GM19023 (cell line): ENCODE results near the gene RFX8.

Experiments used
- ATAC-seq: cut with Tn5 transposase; IDR thresholded peaks from one replicate; pipeline ENCODE4 v1.9.1; 2021; ENCODE audit warnings: mild to moderate bottlenecking, moderate library complexity; ENCODE audit not compliant: unreplicated experiment

The RFX8 gene

GRCh38 chr2:101386599-101387150, 88.2 kb downstream of the RFX8 start:
- ATAC-seq, result no peak

- ATAC-seq, result no peak
Measured at GRCh38 chr2:101383016-101383541, 91.8 kb downstream of the RFX8 start.

GRCh38 chr2:101382442-101382841, 92.5 kb downstream of the RFX8 start:
- ATAC-seq, result no peak

- no peak for ATAC-seq
Measured at GRCh38 chr2:101380376-101380775, 94.5 kb downstream of the RFX8 start.

GRCh38 chr2:101379091-101379490, 95.8 kb downstream of the RFX8 start:
- ATAC-seq, result no peak

- ATAC-seq, result no peak
Measured at GRCh38 chr2:101375653-101376052, 99.3 kb downstream of the RFX8 start.

- no peak for ATAC-seq
Measured at GRCh38 chr2:101374821-101375561, 99.9 kb downstream of the RFX8 start.

- no peak for ATAC-seq
Measured at GRCh38 chr2:101372792-101373191, 102.1 kb downstream of the RFX8 start.

- no peak for ATAC-seq
Measured at GRCh38 chr2:101371636-101372035, 103.3 kb downstream of the RFX8 start.

- ATAC-seq, result no peak
Measured at GRCh38 chr2:101369100-101369499, 105.8 kb downstream of the RFX8 start.

- no peak for ATAC-seq
Measured at GRCh38 chr2:101368376-101368775, 106.5 kb downstream of the RFX8 start.

GRCh38 chr2:101367508-101367907, 107.4 kb downstream of the RFX8 start:
- no peak for ATAC-seq

- ATAC-seq, result no peak
Measured at GRCh38 chr2:101364878-101365277, 110.0 kb downstream of the RFX8 start.

GRCh38 chr2:101362777-101363176, 112.1 kb downstream of the RFX8 start:
- no peak for ATAC-seq

- ATAC-seq, result no peak
Measured at GRCh38 chr2:101362316-101362715, 112.6 kb downstream of the RFX8 start.

GRCh38 chr2:101361522-101361921, 113.4 kb downstream of the RFX8 start:
- no peak for ATAC-seq

- ATAC-seq, result no peak
Measured at GRCh38 chr2:101361121-101361520, 113.8 kb downstream of the RFX8 start.

GRCh38 chr2:101360232-101360631, 114.7 kb downstream of the RFX8 start:
- ATAC-seq, result no peak

- no peak for ATAC-seq
Measured at GRCh38 chr2:101359410-101359954, 115.4 kb downstream of the RFX8 start.

- no peak for ATAC-seq
Measured at GRCh38 chr2:101357376-101357775, 117.5 kb downstream of the RFX8 start.

- no peak for ATAC-seq
Measured at GRCh38 chr2:101356521-101356920, 118.4 kb downstream of the RFX8 start.

GRCh38 chr2:101356055-101356454, 118.9 kb downstream of the RFX8 start:
- no peak for ATAC-seq
